ENCODE data around the gene HDAC10. TPM values are rescaled to one million over a fixed set of nuclear protein-coding genes. Genes with fewer than 3 reads are reported as not detected.
A peak's percentile ranks its signal among the peaks of the same experiment; 100 is the strongest.

The HDAC10 gene
- total RNA-seq, 3 donors from 2014 or later (not counting 1 experiment from before 2014, with no cell fraction given), result 112 to 131 (median 123) TPM

DNA sequence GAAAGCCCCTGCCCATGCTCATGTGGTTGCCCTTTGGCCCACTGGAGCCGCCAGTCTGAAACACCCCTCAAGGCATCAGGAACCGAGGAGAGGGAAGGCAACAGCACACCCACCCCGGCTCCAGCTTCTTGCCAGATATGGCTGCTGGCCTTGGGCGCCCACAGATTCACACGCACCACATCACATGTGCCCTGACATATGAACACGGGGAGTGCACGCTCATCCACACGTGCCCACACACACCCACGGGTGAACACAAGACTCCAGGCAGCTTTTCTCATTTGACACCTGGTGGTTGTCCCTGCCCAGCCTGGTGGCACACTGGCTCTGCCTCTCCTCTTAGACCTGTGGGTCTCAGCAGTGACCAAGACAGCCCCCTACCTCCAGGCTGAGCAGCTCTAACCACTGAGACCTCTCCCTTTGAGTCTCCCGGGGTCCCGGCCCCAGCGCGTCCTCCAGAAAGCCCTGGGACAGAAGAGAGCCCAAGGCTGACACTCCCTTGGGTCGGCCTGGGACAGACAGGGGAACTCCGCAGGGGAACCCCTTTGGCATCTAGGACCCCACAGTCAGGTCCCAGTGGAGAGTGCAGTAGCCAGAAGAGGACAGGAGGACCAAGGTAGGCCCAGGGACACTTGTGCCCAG is 13.2 kb upstream of the HDAC10 start:
- TF ChIP-seq, protein P1, sequence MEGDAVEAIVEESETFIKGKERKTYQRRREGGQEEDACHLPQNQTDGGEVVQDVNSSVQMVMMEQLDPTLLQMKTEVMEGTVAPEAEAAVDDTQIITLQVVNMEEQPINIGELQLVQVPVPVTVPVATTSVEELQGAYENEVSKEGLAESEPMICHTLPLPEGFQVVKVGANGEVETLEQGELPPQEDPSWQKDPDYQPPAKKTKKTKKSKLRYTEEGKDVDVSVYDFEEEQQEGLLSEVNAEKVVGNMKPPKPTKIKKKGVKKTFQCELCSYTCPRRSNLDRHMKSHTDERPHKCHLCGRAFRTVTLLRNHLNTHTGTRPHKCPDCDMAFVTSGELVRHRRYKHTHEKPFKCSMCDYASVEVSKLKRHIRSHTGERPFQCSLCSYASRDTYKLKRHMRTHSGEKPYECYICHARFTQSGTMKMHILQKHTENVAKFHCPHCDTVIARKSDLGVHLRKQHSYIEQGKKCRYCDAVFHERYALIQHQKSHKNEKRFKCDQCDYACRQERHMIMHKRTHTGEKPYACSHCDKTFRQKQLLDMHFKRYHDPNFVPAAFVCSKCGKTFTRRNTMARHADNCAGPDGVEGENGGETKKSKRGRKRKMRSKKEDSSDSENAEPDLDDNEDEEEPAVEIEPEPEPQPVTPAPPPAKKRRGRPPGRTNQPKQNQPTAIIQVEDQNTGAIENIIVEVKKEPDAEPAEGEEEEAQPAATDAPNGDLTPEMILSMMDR (IDR thresholded peaks at IDR 0.05), result no peak
- ATAC-seq, result no peak
- no peak for DNase-seq
- 88% methylated on average over 15 of the region's 15 CpGs for WGBS (ENCODE audit: insufficient coverage)
- no peak overlapping the region for H3K4me3 Mint-ChIP-seq
- peaks cover 0 to 8% of the 10 kb centered on the region in 2 donors for H3K27me3 Mint-ChIP-seq (ENCODE audit: low read depth in 2 of 2)
- no peaks in the 10 kb centered on the region for H3K36me3 ChIP-seq (ENCODE audit: control insufficient read depth, insufficient read depth, low read length)
- peaks cover 0 to 8% of the 10 kb centered on the region in 2 donors for H3K4me1 Mint-ChIP-seq
- H3K27ac Mint-ChIP-seq, result no peak overlapping the region
- H3K27ac ChIP-seq (ENCODE audit: low read length), result no peak overlapping the region
- H3K4me1 ChIP-seq (ENCODE audit: control insufficient read depth, insufficient read depth, low read length), result peaks cover 19% of the 10 kb centered on the region
- no peak overlapping the region for H3K4me3 ChIP-seq (ENCODE audit: low read length)
- no peaks in the 10 kb centered on the region for H3K9me3 ChIP-seq (ENCODE audit: control insufficient read depth, insufficient read depth, low read length)
- peaks cover 13% of the 10 kb centered on the region for H3K27me3 ChIP-seq (ENCODE audit: control insufficient read depth, insufficient read depth, low read length)
- H3K9me3 Mint-ChIP-seq, result no peaks in the 10 kb centered on the region
- H3K36me3 Mint-ChIP-seq, result no peaks in the 10 kb centered on the region
- intact Hi-C loops (cut with micrococcal nuclease), result no loop called here

DNA sequence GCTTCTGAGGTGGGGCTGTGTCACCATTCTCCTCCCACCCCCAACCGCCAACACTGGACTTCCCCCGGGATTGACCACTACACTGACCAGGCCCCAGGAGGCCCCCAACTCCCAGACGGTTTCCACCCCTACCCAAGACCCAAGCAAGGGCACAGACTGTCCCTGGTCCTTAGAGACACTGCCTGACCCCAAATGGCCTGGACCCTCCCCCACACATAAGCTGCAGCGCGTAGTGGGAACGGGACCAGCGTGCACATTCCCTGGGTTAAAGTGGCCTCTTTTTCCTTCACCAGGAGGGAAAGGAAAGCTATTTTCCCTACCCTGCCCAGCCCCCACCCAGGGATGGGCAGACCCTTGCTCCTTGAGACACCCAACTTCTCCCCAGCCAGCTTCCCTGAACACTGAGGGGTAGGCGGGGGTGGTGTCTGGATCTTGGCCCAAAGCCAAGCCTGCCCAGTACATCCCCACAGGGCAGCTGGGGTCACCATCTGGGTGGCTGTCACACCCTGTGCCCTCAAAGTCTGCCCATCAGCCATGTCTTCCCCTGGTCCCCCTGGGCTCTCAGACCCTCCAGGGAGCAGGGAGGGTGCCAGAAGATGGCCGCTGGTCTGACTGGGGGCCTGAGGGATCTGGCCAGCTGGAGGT is 12.0 kb upstream of the HDAC10 start:
- Mint-ChIP-seq H3K9me3 (no peaks in the 10 kb centered on the region), H3K4me3 (no peak overlapping the region), H3K27ac (no peak overlapping the region), H3K4me1 (peaks cover 0 to 7% of the 10 kb centered on the region in 2 donors), H3K36me3 (no peaks in the 10 kb centered on the region), H3K27me3 (ENCODE audit: low read depth in 2 of 2) (peaks cover 0 to 14% of the 10 kb centered on the region in 2 donors)
- no peak for ATAC-seq
- peaks cover 13% of the 10 kb centered on the region for H3K27me3 ChIP-seq (ENCODE audit: control insufficient read depth, insufficient read depth, low read length)
- H3K27ac ChIP-seq (ENCODE audit: low read length), result no peak overlapping the region
- no peaks in the 10 kb centered on the region for H3K36me3 ChIP-seq (ENCODE audit: control insufficient read depth, insufficient read depth, low read length)
- intact Hi-C loops (cut with micrococcal nuclease), result no loop called here
- TF ChIP-seq, protein P1 (IDR thresholded peaks at IDR 0.05), result no peak
- DNase-seq, result no peak
- no peak overlapping the region for H3K4me3 ChIP-seq (ENCODE audit: low read length)
- 73% methylated on average over 9 of the region's 9 CpGs for WGBS (ENCODE audit: insufficient coverage)
- no peaks in the 10 kb centered on the region for H3K9me3 ChIP-seq (ENCODE audit: control insufficient read depth, insufficient read depth, low read length)
- peaks cover 16% of the 10 kb centered on the region for H3K4me1 ChIP-seq (ENCODE audit: control insufficient read depth, insufficient read depth, low read length)

DNA sequence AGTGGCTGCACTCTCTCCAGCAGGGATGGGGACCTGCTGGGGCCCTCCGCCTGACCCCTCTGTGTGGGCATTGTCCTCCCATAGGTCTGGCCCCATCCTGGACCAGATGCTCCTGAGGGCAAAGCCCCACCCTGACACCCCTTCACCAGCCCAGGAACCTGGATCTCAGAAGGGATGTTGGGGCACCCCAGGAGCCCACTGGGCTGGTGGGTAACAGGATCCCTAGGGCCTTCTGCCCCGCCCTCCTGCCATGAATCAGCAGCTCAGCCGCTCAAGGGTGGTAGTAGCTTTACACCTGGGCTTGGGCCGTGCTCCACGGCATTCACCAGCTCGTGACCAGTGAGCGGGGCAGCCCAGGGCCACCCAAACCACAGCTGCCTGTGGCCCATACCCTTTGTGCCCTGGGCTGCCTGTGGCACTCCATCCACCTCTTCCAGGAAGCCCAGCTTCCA is 11.4 kb upstream of the HDAC10 start:
- intact Hi-C loops (cut with micrococcal nuclease), result no loop called here
- Histone ChIP-seq H3K27ac (ENCODE audit: low read length) (no peak overlapping the region), H3K9me3 (ENCODE audit: control insufficient read depth, insufficient read depth, low read length) (no peaks in the 10 kb centered on the region), H3K4me3 (ENCODE audit: low read length) (no peak overlapping the region), H3K4me1 (ENCODE audit: control insufficient read depth, insufficient read depth, low read length) (peaks cover 13% of the 10 kb centered on the region), H3K36me3 (ENCODE audit: control insufficient read depth, insufficient read depth, low read length) (no peaks in the 10 kb centered on the region), H3K27me3 (ENCODE audit: control insufficient read depth, insufficient read depth, low read length) (peaks cover 13% of the 10 kb centered on the region)
- peak overlapping the region; percentile 79 for H3K4me3 Mint-ChIP-seq
- 34% methylated on average over 7 of the region's 7 CpGs for WGBS (ENCODE audit: insufficient coverage)
- no peaks in the 10 kb centered on the region for H3K9me3 Mint-ChIP-seq
- ATAC-seq (no peak), DNase-seq (no peak)
- H3K27me3 Mint-ChIP-seq (ENCODE audit: low read depth in 2 of 2), result peaks cover 0 to 14% of the 10 kb centered on the region in 2 donors
- H3K36me3 Mint-ChIP-seq, result no peaks in the 10 kb centered on the region
- TF ChIP-seq, protein P1 (IDR thresholded peaks at IDR 0.05), result no peak
- H3K27ac Mint-ChIP-seq, result no peak overlapping the region
- peaks cover 0 to 7% of the 10 kb centered on the region in 2 donors for H3K4me1 Mint-ChIP-seq

All from natural killer cell (primary cell).